GM12872 (cell line): ENCODE results near the gene GALNT13.

Experiments used
- CTCF ChIP-seq: IDR thresholded peaks from 3 replicates; pipeline ENCODE4 v1.5.1; 2011; ENCODE audit warnings: low read depth, mild to moderate bottlenecking, low read length, moderate library complexity; ENCODE audit not compliant: insufficient read depth

The GALNT13 gene

GRCh38 chr2:154447727-154448418, 576.2 kb downstream of the GALNT13 start:
- no peak for TF ChIP-seq CTCF

GRCh38 chr2:154449951-154450658, 578.4 kb downstream of the GALNT13 start:
- TF ChIP-seq CTCF = no peak

- no peak for TF ChIP-seq CTCF
These were observed 580.7 kb downstream of the GALNT13 start for GRCh38 chr2:154452471-154452870.

- TF ChIP-seq CTCF = peak; percentile 51
These were observed 581.3 kb downstream of the GALNT13 start for GRCh38 chr2:154452906-154453493.

GRCh38 chr2:154455166-154455565, 583.4 kb downstream of the GALNT13 start:
- TF ChIP-seq CTCF = no peak

GRCh38 chr2:154455866-154456265, 584.1 kb downstream of the GALNT13 start:
- no peak for TF ChIP-seq CTCF

- no peak for TF ChIP-seq CTCF
These were observed 585.6 kb downstream of the GALNT13 start for GRCh38 chr2:154457286-154457685.
